ENCODE data around the gene NELL2.

Gene NELL2

DNA sequence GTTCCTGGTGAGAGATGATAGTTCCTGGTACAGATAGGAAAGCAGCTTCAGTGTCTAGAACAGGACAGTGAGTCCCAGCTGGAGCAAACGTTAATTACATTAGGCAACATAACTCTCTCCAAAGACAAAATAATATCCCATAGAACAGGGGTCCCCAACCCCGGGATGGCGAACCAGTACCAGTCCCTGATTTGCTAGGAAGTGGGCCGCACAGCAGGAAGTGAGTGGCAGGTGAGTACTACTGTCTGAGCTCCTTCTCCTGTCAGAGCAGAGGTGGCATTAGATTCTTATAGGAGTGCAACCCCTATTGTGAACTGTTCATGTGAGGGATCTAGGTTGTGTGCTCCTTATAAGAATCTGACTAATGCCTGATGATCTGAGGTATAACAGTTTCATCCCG lies 204.1 kb downstream of the NELL2 start:
- TF ChIP-seq FOXP2 (optimal IDR thresholded peaks at IDR 0.05; ENCODE audit: borderline replicate concordance, extremely low read depth, extremely low read length, insufficient read depth) (no peak), SIN3A (IDR thresholded peaks at IDR 0.05; ENCODE audit: borderline replicate concordance, insufficient read depth, low read length) (no peak), POLR2AphosphoS5 (IDR thresholded peaks at IDR 0.05; ENCODE audit: low read depth, low read length) (no peak), TAF1 (IDR thresholded peaks at IDR 0.05; ENCODE audit: borderline replicate concordance, insufficient read depth, low read length) (no peak)
- TF ChIP-seq, protein P1, sequence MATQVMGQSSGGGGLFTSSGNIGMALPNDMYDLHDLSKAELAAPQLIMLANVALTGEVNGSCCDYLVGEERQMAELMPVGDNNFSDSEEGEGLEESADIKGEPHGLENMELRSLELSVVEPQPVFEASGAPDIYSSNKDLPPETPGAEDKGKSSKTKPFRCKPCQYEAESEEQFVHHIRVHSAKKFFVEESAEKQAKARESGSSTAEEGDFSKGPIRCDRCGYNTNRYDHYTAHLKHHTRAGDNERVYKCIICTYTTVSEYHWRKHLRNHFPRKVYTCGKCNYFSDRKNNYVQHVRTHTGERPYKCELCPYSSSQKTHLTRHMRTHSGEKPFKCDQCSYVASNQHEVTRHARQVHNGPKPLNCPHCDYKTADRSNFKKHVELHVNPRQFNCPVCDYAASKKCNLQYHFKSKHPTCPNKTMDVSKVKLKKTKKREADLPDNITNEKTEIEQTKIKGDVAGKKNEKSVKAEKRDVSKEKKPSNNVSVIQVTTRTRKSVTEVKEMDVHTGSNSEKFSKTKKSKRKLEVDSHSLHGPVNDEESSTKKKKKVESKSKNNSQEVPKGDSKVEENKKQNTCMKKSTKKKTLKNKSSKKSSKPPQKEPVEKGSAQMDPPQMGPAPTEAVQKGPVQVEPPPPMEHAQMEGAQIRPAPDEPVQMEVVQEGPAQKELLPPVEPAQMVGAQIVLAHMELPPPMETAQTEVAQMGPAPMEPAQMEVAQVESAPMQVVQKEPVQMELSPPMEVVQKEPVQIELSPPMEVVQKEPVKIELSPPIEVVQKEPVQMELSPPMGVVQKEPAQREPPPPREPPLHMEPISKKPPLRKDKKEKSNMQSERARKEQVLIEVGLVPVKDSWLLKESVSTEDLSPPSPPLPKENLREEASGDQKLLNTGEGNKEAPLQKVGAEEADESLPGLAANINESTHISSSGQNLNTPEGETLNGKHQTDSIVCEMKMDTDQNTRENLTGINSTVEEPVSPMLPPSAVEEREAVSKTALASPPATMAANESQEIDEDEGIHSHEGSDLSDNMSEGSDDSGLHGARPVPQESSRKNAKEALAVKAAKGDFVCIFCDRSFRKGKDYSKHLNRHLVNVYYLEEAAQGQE (IDR thresholded peaks at IDR 0.05; ENCODE audit: insufficient read depth in 1 of 2, low read depth in 2 of 2, low read length in 2 of 2), result no peak

DNA sequence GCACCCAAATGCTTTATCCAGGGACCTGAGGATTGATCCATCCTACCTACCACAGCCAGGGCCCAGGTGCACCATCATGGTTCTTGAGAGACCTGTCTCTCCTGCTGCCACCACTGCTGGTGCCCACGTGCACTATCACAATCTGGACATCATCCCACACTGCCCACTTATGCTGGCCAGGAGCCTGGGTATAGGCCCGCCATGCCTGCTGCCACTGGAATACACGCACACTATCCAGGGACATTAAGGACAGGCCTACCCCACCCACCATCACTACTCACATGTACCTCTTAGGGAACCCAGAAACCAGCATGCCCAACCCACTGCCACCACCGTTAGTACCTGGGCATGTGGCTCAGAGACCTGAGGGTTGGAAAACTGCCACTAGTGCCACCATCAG lies 207.7 kb downstream of the NELL2 start:
- TF ChIP-seq TAF1 (IDR thresholded peaks at IDR 0.05; ENCODE audit: borderline replicate concordance, insufficient read depth, low read length), result no peak
- no peak for TF ChIP-seq POLR2AphosphoS5 (IDR thresholded peaks at IDR 0.05; ENCODE audit: low read depth, low read length)
- TF ChIP-seq, protein P1 (IDR thresholded peaks at IDR 0.05; ENCODE audit: insufficient read depth in 1 of 2, low read depth in 2 of 2, low read length in 2 of 2), result no peak
- TF ChIP-seq SIN3A (IDR thresholded peaks at IDR 0.05; ENCODE audit: borderline replicate concordance, insufficient read depth, low read length), result no peak
- no peak for TF ChIP-seq FOXP2 (optimal IDR thresholded peaks at IDR 0.05; ENCODE audit: borderline replicate concordance, extremely low read depth, extremely low read length, insufficient read depth)

DNA sequence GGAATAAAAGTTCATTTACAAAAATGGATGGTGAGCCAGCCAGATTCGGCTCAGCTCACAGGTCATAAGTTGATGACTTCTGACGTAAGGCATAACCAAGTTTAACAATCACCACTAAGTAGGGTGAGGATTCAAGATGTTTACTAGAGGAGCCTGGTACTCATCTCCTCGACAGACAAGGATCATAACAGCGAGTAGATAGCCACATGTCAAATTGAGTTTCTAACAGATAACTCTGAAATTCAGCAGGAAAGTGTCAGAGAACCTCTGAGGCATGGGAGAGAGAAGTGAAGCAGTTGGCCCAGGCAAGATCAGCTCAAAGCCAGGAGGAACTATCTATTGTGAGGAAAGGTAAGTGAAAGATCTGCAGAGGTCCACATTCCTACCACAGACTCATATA lies 208.7 kb downstream of the NELL2 start:
- TF ChIP-seq, protein P1 (IDR thresholded peaks at IDR 0.05; ENCODE audit: insufficient read depth in 1 of 2, low read depth in 2 of 2, low read length in 2 of 2), result no peak
- no peak for TF ChIP-seq FOXP2 (optimal IDR thresholded peaks at IDR 0.05; ENCODE audit: borderline replicate concordance, extremely low read depth, extremely low read length, insufficient read depth)
- TF ChIP-seq SIN3A (IDR thresholded peaks at IDR 0.05; ENCODE audit: borderline replicate concordance, insufficient read depth, low read length), result no peak
- no peak for TF ChIP-seq TAF1 (IDR thresholded peaks at IDR 0.05; ENCODE audit: borderline replicate concordance, insufficient read depth, low read length)
- TF ChIP-seq POLR2AphosphoS5 (IDR thresholded peaks at IDR 0.05; ENCODE audit: low read depth, low read length), result no peak

GRCh38 chr12:44663291-44663690 lies 212.8 kb downstream of the NELL2 start:
- no peak for TF ChIP-seq SIN3A (IDR thresholded peaks at IDR 0.05; ENCODE audit: borderline replicate concordance, insufficient read depth, low read length)
- TF ChIP-seq, protein P1 (IDR thresholded peaks at IDR 0.05; ENCODE audit: insufficient read depth in 1 of 2, low read depth in 2 of 2, low read length in 2 of 2), result no peak
- TF ChIP-seq POLR2AphosphoS5 (IDR thresholded peaks at IDR 0.05; ENCODE audit: low read depth, low read length), result no peak
- no peak for TF ChIP-seq FOXP2 (optimal IDR thresholded peaks at IDR 0.05; ENCODE audit: borderline replicate concordance, extremely low read depth, extremely low read length, insufficient read depth)
- TF ChIP-seq TAF1 (IDR thresholded peaks at IDR 0.05; ENCODE audit: borderline replicate concordance, insufficient read depth, low read length), result no peak

DNA sequence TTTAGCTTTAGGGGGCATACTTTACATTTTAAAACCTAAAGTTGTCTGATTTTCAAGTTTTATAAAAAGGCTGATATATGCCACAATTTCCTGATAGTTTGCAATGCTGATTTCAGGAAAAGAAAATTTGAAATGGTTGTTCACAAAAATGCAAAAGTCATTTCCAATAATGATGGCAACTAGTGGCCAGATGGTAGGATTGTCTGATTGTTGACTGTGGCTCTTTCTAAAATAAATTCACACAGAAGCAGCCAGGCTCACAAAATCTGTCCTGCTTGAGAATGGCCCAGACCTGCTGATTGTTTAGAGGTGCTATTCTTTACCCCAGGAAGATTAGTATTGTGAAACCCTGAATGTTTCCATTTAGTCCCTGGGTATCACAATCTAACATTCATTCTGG lies 220.3 kb downstream of the NELL2 start:
- TF ChIP-seq POLR2AphosphoS5 (IDR thresholded peaks at IDR 0.05; ENCODE audit: low read depth, low read length) (no peak), FOXP2 (optimal IDR thresholded peaks at IDR 0.05; ENCODE audit: borderline replicate concordance, extremely low read depth, extremely low read length, insufficient read depth) (no peak), TAF1 (IDR thresholded peaks at IDR 0.05; ENCODE audit: borderline replicate concordance, insufficient read depth, low read length) (no peak), SIN3A (IDR thresholded peaks at IDR 0.05; ENCODE audit: borderline replicate concordance, insufficient read depth, low read length) (no peak)
- TF ChIP-seq, protein P1 (IDR thresholded peaks at IDR 0.05; ENCODE audit: insufficient read depth in 1 of 2, low read depth in 2 of 2, low read length in 2 of 2), result no peak

Data from PFSK-1 (cell line).